HG02798 (cell line): ENCODE measurements around the gene EXOC1.
A peak's percentile ranks its signal among the peaks of the same experiment; 100 is the strongest.
"Not testable (repeated sequence)": the region's sequence is repeated elsewhere in the genome, so short reads cannot be mapped to it uniquely, and the experiment has no call there.

ENCODE experiments used
- ATAC-seq: cut with Tn5 transposase; IDR thresholded peaks from one replicate; pipeline ENCODE4 v1.9.1; 2021; ENCODE audit warnings: mild to moderate bottlenecking; ENCODE audit not compliant: unreplicated experiment, poor library complexity

The EXOC1 gene

DNA sequence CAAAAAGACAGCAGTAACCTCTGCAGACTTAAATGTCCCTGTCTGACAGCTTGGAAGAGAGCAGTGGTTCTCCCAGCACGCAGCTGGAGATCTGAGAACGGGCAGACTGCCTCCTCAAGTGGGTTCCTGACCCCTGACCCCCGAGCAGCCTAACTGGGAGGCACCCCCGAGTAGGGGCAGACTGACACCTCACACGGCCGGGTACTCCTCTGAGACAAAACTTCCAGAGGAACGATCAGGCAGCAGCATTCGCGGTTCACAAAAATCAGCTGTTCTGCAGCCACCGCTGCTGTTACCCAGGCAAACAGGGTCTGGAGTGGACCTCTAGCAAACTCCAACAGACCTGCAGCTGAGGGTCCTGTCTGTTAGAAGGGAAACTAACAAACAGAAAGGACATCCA is 11.1 kb upstream of the EXOC1 start:
- not testable (repeated sequence) for ATAC-seq

DNA sequence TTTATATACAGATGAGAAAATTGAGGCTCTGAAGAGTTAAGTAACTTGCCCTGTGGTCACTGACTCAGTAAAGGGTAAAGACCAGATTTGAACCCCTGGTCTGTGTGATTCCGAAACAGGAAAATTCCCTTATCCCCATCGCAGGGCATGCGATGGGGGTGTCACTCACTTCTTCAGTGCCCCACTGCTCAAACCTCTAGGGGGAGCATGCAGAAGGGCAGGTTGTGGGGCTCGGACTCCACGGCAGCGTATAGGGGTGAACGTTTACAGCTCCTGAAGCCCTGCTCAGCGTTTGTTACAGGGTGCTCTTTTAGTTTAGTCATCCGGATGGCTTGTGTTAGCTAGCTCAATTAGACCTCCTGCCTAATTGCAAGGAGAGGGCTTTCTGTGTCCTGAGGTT is 3.7 kb upstream of the EXOC1 start:
- no peak for ATAC-seq

DNA sequence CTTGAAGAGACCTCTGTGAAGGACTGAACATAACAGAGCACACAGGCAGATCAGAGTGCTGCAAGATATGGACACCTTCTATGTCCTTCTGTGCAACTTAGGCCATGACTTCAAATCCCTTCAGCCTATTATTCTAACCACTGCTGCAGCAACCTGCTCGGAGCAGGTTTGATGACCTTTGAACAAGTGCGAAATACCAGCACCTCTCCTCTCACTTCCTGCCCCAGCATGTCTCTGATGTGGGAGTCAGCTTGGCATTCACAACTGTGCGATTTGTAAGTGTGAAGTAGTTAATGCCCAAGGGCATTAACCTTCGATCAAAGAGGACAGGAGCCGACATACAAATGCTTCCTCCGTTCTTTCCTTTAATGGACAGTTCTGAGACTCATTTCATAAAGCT is 1.6 kb upstream of the EXOC1 start:
- no peak for ATAC-seq

DNA sequence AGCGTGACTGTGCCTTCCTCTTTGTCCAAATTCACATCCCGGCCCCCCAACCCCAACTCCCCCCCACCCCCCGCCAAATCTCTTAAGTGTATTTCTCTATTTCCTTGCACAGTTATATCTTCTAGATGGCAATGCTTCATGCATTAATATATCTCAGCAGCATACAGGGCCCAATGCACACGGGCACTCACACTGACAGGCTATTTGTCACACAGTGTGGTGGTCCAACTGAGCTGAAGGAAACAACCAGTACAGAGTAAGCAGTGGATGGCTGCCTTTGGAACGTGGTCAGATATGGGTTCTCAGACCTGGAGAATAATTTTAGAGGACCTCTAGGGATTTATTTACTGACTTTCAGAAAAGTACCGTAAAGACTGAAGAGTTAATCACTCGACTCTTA is 681 bp downstream of the EXOC1 start:
- ATAC-seq: no peak

DNA sequence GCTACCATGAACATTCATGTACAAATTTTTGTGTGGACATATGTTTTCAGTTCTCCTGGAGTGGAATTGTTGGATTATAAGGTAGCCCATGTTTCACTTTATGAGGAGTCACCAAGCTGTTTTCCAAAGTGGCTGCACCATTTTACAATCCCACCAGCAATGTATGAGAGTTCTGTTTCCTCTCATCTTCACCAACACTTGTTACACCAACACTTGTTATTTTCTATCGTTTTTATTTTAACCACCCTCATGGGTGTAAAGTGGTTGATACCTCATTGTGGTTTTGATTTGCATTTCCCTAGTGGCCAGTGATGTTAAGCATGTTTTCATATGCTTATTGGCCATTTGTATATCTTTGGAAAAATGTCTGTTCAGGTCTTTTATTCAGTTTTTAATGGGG is 4.1 kb downstream of the EXOC1 start:
- ATAC-seq: no peak

DNA sequence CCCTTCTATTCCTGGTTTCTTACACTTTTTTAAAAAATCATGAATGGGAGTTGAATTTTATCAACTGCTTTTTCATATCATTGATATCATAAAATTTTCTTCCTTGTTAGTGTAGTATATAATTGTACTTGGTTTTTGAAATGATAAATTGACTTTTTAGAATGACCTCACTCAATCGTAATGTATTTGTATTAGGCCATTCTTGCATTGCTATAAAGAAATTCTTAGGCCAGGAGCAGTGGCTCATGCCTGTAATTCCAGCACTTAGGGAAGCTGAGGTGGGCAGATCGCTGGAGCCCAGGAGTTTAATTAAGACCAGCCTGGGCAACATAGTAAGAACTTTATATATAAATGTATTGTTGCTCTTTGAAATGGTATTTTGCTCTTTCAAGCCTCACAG is 6.3 kb downstream of the EXOC1 start:
- ATAC-seq: no peak

DNA sequence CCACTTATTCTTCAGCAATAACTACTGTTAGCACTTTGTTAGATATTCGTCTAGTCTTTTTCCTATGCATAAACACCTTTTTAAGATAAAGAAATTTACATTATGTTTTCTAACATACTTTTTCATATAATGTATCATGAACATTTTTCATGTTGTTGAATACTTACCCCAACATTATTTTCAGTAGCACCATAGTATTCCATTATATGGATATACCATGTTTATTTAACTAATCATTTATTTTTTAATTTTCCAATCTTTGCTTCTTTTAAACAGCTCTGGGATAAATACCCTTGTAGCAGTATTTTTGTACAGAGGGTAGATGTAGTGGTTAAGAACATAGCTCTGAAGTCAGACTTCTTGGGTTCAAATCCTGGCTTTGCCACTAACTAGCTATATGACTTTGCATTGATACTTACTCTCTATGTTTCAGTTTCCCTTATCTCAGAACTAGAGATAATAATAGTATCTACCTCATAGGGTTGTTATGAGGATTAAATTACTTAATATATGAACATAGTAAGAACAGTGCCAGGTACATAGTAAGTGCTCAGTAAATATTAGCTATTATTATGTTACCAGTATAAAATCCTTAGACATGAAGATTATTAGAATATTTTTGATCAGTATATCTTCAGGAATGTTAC is 11.3 kb downstream of the EXOC1 start:
- no peak for ATAC-seq

DNA sequence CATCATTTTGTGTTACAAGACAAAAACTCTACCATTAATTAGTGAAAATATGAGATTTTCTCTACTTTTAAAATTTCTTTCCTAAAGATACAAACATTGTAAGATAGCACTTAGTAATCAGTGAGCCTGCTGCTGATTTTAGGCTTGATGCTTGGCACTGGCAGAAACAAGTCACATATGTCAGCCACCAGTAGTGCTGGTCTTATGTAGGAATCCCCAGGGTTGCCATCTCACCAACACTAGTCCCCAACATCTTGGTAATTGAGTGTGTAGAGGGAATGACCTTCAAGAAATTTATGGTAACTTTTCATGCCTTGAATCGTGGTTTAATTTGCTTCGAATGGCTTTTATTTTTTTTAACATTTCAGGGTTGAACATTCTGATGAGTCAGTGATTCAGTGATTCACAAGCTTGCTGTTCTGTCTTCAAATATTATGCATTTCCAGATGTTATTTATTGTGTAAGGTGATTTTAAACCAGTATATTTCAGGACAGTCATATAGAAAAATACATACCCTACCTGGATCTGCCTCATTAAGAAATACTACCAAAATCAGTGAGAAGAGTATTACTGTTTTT is 11.9 kb downstream of the EXOC1 start:
- ATAC-seq: no peak

DNA sequence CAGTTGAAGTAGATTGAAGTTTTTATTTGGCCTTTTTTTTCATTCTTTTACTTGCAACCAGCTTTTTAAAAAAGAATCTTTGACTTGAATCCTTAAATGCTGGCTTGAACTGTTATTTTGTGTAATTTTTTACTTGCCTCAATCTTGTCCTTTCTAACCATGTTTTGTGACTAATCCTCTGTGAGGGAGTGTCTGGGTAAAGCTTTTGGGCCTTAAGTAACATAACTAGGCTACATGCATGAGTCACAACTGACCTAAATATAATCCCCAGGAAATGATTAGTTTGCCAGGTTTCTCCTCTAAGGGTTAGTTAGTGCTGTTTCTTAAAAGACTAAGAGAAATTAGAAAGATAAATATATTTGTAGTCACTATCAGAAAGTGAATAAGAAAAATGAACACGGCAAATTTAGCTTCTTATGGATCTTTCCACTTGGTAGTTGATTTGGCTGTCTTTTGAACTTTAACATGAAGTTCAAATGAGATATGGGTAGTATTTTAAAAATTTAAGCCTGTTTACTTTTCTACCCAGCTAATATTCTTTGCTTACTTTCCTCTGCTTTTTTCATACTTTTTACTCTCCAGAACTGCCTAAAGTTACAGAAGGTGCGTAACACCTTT is 13.0 kb downstream of the EXOC1 start:
- peak; percentile 66 for ATAC-seq

DNA sequence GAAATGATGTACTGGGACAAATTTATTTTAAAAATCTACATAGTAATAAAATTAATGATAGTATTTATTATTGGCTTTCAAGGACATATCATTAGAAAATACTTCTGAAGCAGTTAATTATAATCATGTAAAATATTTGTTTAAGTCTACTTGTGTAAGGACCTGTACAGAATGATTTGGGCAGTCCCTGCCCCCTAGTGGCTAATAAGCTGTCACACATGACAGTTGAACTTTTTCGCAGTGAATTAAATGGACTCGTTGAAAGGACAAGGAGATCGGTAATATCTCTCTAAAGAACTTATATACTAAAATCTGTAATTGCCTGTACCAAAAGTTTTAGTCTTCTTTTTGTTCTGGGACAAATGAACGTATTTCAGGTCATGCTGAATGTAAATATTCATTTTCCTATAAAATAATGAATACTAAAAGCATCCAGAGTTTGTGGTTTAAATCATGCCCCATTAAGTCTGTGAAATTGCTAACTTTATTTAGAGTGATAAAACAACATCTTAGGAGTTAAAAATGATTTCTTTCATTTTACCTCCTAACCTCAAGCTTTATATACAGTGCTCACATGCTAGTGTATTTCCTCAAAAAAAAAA is 13.6 kb downstream of the EXOC1 start:
- peak; percentile 86 for ATAC-seq

DNA sequence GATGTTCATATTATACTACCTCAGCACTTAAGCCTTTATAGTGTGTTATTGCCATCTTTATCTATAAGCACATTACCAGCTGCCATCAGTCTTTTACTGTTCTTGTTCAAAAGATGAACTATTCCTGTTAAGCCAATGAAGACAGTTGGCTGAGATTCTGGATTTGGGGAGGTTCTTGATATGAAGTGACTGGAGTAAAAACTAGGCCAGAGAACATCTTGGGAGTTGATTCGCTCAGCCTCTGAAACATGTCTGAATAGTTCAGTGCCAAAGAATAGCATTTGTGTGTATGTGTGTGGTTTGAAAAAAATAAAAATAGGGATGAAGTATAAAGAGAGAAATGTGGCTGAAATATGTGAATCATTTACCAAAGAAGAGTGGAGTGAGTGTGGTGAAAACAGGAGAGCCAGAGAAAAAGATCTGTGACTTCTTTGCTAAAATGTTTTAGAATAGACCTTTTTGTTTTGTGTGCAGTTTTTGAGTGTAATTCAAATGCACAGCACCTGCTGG is 15.2 kb downstream of the EXOC1 start:
- ATAC-seq: no peak

DNA sequence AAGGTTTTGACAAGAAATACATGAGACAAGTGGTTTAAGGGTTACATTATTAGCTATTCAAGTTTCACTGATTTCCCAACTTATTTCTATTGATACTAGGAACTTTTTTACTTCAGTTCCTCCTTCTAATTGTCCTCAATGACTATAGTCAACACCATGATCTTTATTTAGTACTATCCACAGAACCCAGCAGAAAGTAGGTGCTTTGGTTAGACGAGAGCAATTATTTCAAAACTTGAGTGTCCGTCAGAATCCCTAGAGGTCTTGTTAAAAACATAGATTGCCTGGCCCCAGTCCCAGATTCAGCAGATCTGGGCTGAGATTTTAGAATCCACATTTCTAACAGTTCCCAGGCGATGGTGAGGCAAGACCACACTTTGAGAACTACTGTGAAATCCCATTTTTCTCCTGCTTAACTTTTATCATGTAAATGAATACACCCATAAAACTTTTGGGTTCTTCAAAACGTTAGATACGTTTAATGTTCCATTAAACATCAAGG is 17.9 kb downstream of the EXOC1 start:
- ATAC-seq: no peak

DNA sequence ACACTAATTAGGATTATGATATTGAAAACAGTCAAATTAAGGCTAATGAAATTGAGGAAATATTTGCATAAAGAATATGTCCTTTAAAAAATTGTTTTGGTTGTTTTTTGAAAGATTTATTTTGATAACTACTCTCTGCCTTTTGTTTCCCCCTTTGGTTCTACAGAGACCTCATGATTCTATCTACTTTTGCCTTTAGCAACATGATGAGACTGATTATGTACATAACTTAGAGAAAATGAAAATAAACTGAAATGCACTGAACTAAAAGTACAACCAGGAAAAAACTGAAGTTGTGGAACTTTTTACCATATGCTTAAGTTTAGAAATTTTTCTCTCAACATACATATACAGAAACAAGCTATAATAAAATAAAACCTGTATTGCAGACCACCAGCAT is 21.4 kb downstream of the EXOC1 start:
- no peak for ATAC-seq

DNA sequence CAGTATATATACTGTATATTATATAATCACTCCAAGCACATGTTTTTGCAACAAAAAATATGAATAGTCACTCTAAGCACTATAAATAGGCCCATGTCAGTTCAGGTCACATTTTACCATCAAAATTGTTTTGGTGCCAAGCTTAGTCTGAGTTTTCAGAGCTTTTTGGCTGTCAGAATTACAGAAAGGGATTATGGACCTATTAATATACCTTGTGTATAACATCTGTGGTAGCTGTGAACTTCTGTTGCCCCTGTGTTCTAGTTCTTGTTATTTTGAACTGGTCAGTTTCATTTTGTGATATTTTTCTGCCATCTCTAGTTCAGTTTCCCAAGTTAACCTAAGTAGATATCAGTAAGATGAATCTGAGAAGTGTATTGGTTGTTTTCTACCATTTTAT is 22.9 kb downstream of the EXOC1 start:
- no peak for ATAC-seq

DNA sequence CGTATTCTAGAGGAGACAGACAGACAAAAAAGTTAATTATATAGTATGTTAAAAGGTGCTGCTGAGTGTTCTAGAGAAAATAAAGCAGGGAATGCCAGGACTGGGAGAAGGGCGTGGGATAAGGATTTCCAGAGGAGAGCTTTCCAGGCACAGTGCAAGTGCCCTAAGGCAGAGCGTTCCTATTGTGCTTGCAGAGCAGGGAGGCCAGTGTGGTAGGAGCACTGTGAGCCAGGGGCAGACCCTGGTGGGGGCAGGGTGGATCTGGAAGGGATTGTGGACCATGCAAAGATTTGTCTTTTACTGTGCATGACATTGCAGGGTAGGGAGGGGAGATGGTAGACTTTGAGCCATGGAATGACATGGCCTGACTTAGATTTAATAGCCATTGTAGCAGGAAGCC is 25.8 kb downstream of the EXOC1 start:
- ATAC-seq: no peak

DNA sequence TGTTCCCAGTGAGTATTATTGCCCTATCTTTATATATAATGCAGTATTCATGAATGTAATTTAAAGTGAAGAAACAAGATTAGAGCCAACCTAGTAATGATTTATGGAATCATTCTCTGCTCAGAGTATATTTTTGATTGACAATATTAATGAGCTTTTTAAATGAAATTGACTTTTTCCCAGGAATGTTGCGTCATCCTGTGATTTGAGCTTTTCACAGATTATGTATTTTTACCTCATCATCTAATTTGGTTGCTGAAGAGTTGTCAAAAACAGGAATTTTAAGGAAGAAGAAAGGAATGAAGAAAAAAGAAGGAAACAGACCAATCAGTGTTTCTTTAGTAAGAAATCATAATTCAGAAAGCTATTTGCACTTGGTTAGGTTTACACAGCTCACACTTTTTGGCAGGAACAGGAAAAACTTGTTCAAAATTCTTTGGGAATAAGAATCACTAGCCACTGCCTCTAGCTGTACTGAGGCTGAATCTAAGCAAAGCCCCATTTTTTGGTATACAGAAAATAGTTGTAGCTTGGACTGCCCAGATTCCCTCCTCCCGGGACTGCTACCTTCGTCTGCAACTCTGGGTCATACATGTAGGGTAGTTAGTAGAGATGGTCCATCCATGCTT is 27.3 kb downstream of the EXOC1 start:
- no peak for ATAC-seq

DNA sequence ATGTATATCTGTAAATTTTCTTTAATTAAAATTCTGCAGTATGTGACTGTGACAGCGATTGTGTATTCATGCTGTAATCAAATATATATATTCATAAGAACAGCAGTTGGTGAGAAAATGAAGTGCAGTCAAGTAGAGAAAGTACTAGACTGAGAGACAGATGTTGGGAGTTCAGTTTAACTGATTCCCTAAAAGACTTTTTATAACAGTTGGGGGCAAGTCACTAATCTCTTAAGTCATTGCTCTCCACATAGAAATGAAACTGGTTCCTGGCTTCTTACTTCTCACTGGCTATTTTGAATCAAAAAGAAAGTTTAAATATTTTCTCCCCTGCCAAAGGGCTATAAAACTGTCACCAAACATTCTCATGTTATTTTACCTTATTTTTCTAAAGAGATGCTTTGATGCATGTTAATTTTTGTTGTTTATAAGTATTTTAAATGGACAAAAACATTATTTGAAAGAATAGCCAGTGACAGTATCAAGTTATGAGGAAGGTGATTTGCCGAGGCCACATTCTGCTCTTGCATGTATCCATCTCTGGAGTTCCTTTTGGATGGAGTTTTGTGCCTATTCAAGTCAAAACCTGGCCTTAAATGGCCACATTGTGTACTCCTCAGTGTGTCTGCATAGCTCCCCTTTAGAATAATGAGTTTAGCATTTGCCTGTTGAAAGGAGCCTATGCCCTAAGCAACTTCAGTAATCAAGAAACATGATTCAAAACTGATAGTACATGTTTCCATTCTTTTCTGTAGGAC is 30.8 kb downstream of the EXOC1 start:
- ATAC-seq: no peak

DNA sequence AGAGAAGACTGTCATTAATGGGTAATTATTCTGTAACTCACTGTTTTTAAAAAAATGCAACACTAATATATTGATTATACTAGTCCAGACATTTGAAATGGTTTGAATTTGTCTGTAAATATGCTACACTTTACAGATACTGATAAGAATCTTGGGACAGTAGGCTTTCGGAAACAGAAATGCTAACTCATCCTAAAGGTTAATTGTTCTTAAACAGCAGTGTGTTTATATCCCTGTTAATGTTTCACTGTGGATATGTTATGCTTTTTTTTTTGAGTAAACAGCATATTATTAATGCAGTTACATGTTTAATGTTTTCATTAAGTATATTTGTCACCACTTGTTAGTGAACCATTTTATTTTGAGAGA is 31.4 kb downstream of the EXOC1 start:
- ATAC-seq: no peak

DNA sequence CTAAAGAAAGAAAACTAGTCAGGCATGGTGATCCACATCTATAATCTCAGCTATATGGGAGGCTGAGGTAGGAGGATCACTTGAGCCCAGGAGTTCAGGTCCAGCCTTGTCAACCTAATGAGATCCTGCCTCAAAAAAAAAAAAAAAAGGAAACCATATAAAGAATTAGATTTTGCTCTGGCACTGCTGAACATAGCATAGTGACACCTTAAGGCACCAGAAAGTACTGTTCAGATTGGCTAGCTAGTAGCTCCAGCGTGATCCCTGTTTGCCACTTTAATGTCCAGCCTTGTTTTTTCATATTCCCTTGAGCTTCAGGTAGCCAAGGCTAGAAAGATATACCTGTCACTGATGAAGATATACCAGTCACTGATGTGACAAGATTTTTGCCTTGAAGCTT is 34.1 kb downstream of the EXOC1 start:
- ATAC-seq: no peak

DNA sequence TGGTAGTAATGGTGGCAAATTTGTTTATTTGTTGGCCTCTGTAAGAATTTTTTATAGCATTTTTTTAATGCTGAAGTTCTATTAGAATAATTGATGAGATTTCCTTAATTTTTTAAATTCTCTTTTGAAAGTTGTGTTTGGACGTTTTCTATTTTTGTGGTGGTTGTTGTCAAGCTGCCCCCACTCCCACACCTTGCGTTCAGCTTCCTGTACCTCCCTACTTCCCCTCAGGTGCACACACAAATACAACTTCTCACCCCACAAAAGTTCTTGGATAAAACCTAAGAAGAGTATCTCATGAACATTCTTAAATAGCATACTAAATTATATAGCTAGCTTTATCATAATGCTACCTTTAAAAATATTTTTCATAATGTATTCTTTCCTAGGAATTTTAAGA is 38.7 kb downstream of the EXOC1 start:
- ATAC-seq: no peak
